Colonic mucosa (tissue), 4 donors: ENCODE data around the gene GLT8D1. TPM values are rescaled to one million over a fixed set of nuclear protein-coding genes. Genes with fewer than 3 reads are reported as not detected.

Experiments used
- DNase-seq: peaks from one replicate; pipeline ENCODE4 v3.0.0-alpha.2; 2020
- H3K27ac ChIP-seq: fragments of 200-600 bp; one replicate; pipeline ENCODE4 v1.8.0; 2021
- H3K27me3 ChIP-seq: fragments of 200-600 bp; one replicate; pipeline ENCODE4 v1.8.0; 2021
- H3K36me3 ChIP-seq: fragments of 200-600 bp; one replicate; pipeline ENCODE4 v1.8.0; 2021
- H3K4me1 ChIP-seq: fragments of 200-600 bp; one replicate; pipeline ENCODE4 v1.8.0; 2021; ENCODE audit warnings: mild to moderate bottlenecking
- H3K4me3 ChIP-seq: fragments of 200-600 bp; one replicate; pipeline ENCODE4 v1.8.0; 2021
- H3K9ac ChIP-seq, 2 donors: one replicate each; pipeline ENCODE4 v1.7.0; 2013; ENCODE audit warnings: control low read depth in 2 of 2, low read depth in 2 of 2, low read length in 2 of 2
- H3K9me3 ChIP-seq: fragments of 200-600 bp; one replicate; pipeline ENCODE4 v1.8.0; 2021
- CTCF ChIP-seq: fragments of 200-600 bp; IDR thresholded peaks from one replicate; pipeline ENCODE4 v1.8.0; 2022; ENCODE audit warnings: antibody characterized with exemption, mild to moderate bottlenecking
- intact Hi-C: fragments of 100-400 bp; cut with DNase I; formaldehyde crosslinking; loops from one replicate; pipeline ENCODE4 v1.14.1; 2022
- total RNA-seq, 2 donors: library from RNA; stranded (reverse); fragmentation: NEBNext Ultra II Directional in 1 of 2; extraction: Animal tissue kit (Norgen Biotek cat#: 25700) in 1 of 2; gene quantifications; one replicate each; pipeline ENCODE4 v1.2.1, GENCODE V29; 2021
- donor health status: healthy.
- donor health status: DM: no; HTN: no; CAD: no.
- donor health status: DM: no; HTN: no; CAD: no.

GLT8D1 gene
- 10 to 100 TPM; 29.0 to 36.2 TPM for total RNA-seq

- TF ChIP-seq CTCF, result no peak
- Histone ChIP-seq H3K9ac (peak within 1 kb of the TSS; percentile 93 to 99), H3K27ac (peak within 1 kb of the TSS; percentile 86), H3K4me1 (peaks cover 13% of the 10 kb centered on the region), H3K27me3 (no peaks in the 10 kb centered on the region), H3K9me3 (no peaks in the 10 kb centered on the region), H3K4me3 (peak within 1 kb of the TSS; percentile 69), H3K36me3 (no peaks in the 10 kb centered on the region)
- peak; percentile 84 for DNase-seq
- intact Hi-C loops, result no loop called here
These were observed at the start of gene GLT8D1, which contains the start of gene SPCS1 for GRCh38 chr3:52705688-52706686. TSS of gene GLT8D1 (minus strand) at chr3:52705791. CDS start at chr3:52700460, 5,331 bp downstream. TSS of gene SPCS1 (plus strand) at chr3:52706106. CDS start at chr3:52706247, 141 bp downstream.

- H3K9me3 ChIP-seq, result no peaks in the 10 kb centered on the region
- no peak overlapping the region for H3K9ac ChIP-seq
- DNase-seq, result no peak
- no peak for TF ChIP-seq CTCF
- H3K36me3 ChIP-seq, result peaks cover 1% of the 10 kb centered on the region
- no peaks in the 10 kb centered on the region for H3K27me3 ChIP-seq
- no peak overlapping the region for H3K4me3 ChIP-seq
- no peak overlapping the region for H3K27ac ChIP-seq
- no peaks in the 10 kb centered on the region for H3K4me1 ChIP-seq
- intact Hi-C loops, result loop anchor here (10.0 kb wide), 1 partner anchor 170 kb away; no protein-coding TSS in a partner anchor
These were observed 48.8 kb upstream of the GLT8D1 start for GRCh38 chr3:52754373-52754772.

GRCh38 chr3:52752045-52752660 lies 46.6 kb upstream of the GLT8D1 start:
- no peak for DNase-seq
- no peak overlapping the region for H3K9ac ChIP-seq
- H3K9me3 ChIP-seq, result no peaks in the 10 kb centered on the region
- intact Hi-C loops, result loop anchor here (10.0 kb wide), 1 partner anchor 173 kb away; no protein-coding TSS in a partner anchor
- TF ChIP-seq CTCF, result no peak
- H3K4me1 ChIP-seq, result no peaks in the 10 kb centered on the region
- no peaks in the 10 kb centered on the region for H3K27me3 ChIP-seq
- H3K4me3 ChIP-seq, result no peak overlapping the region
- no peaks in the 10 kb centered on the region for H3K36me3 ChIP-seq
- no peak overlapping the region for H3K27ac ChIP-seq

- Histone ChIP-seq H3K27ac (no peak overlapping the region), H3K4me1 (no peaks in the 10 kb centered on the region), H3K9me3 (no peaks in the 10 kb centered on the region), H3K36me3 (no peaks in the 10 kb centered on the region), H3K27me3 (no peaks in the 10 kb centered on the region), H3K4me3 (no peak overlapping the region), H3K9ac (no peak overlapping the region)
- intact Hi-C loops, result loop anchor here (10.0 kb wide), 1 partner anchor 331 kb away; no protein-coding TSS in a partner anchor
- TF ChIP-seq CTCF, result no peak
- DNase-seq, result no peak
These were observed 38.1 kb upstream of the GLT8D1 start for GRCh38 chr3:52743721-52744120.

GRCh38 chr3:52743152-52743551 lies 37.6 kb upstream of the GLT8D1 start:
- no peaks in the 10 kb centered on the region for H3K36me3 ChIP-seq
- H3K4me3 ChIP-seq, result no peak overlapping the region
- H3K27me3 ChIP-seq, result no peaks in the 10 kb centered on the region
- intact Hi-C loops, result loop anchor here (10.0 kb wide), 1 partner anchor 332 kb away; no protein-coding TSS in a partner anchor
- H3K4me1 ChIP-seq, result no peaks in the 10 kb centered on the region
- no peak overlapping the region for H3K9ac ChIP-seq
- no peak for DNase-seq
- no peak overlapping the region for H3K27ac ChIP-seq
- TF ChIP-seq CTCF, result no peak
- no peaks in the 10 kb centered on the region for H3K9me3 ChIP-seq
